Measurements from ENCODE around the gene PTCH2. TPM values are rescaled to one million over a fixed set of nuclear protein-coding genes. Genes with fewer than 3 reads are reported as not detected.
"Not testable (repeated sequence)": the region's sequence is repeated elsewhere in the genome, so short reads cannot be mapped to it uniquely, and the experiment has no call there.

Gene PTCH2
- total RNA-seq, 2 donors from 2014 or later = 1.8 to 3.2 TPM

DNA sequence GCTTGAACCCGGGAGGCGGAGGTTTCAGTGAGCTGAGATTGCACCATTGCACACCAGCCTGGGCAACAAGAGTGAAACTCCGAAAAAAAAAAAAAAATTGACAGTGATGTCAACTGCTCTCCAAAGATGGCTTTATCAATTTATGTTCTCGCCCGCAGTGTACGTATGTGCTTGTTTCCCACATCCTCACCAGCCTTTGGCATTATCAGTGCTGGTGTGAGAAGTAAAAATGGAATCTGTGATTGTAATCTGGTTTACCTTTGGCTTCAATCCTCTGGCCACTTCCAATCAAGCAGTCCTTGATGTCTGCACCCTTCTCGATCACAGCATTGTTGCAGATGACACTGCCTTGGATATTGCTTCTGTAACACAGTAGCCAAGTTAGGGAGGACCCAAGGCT, 14.4 kb upstream of the PTCH2 start:
- Mint-ChIP-seq H3K9me3 (no peaks in the 10 kb centered on the region), H3K27ac (no peak overlapping the region), H3K4me1 (ENCODE audit: low read depth) (no peaks in the 10 kb centered on the region), H3K4me3 (no peak overlapping the region), H3K27me3 (ENCODE audit: low read depth) (no peaks in the 10 kb centered on the region), H3K36me3 (ENCODE audit: insufficient read depth in 2 of 2) (peaks cover 0 to 3% of the 10 kb centered on the region in 2 donors)
- ATAC-seq (replicated peaks in 1 of 2) (no peak), DNase-seq (no peak)

DNA sequence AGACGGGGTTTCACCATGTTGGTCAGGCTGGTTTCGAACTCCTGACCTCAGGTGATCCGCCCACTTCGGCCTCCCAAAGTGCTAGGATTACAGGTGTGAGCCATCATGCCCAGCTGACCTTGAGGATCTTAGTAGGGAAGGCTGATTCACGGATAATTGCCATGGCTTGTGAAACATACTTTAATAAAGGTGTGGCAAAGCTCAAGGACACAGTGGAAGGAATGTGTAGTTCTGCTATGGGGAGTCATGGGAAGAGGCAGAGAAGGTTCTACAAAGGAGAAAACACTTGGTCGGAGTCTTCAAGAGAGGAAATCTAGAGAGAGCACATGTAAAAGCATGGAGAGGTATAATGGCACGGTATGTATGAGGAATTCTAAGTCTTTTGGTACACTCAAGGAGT, 12.7 kb upstream of the PTCH2 start:
- Mint-ChIP-seq H3K4me3 (no peak overlapping the region), H3K4me1 (ENCODE audit: low read depth) (peaks cover 1% of the 10 kb centered on the region), H3K36me3 (ENCODE audit: insufficient read depth in 2 of 2) (peaks cover 3 to 4% of the 10 kb centered on the region in 2 donors), H3K9me3 (no peaks in the 10 kb centered on the region), H3K27me3 (ENCODE audit: low read depth) (no peaks in the 10 kb centered on the region), H3K27ac (no peak overlapping the region)
- no peak for DNase-seq
- ATAC-seq (replicated peaks in 1 of 2) = no peak

DNA sequence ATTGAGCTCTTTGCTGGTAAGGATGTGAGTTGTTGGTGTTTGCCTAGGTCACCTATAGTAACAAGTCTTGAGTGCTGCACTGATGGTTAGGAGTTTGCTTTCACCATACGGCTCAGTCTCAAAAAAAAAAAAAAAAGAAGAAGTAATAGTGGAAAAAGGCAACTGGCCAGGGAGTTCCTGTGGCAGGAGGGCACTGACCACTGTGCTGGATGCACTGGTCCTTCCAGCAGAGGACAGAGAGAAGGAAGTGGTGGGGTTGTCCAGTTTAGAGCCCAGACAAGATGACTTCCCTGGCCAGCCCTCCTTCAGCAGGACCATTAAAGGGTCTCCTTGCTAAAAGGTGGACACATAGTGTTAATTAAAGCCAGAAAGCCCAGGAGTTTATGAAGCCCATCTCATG, 11.9 kb upstream of the PTCH2 start:
- Mint-ChIP-seq H3K27ac (no peak overlapping the region), H3K9me3 (no peaks in the 10 kb centered on the region)

DNA sequence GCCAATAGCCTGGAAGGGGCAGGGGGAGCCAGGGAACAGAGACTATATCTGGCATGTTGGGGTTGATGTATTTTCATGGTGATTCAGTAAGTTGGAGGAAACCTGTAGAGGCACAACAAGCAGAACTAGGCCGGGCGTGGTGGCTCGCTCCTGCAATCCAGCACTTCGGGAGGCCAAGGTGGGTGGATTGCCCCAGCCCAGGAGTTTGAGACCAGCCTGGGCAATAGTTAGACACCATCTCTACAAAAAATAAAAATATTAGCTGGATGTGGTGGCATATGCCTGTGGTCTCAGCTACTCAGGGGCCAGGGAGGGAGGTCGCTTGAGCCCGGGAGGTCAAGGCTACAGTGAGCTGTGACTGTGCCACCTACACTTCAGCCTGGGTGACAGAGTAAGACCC, 10.1 kb upstream of the PTCH2 start:
- H3K36me3 Mint-ChIP-seq (ENCODE audit: insufficient read depth in 2 of 2) = peaks cover 3 to 4% of the 10 kb centered on the region in 2 donors
- no peak overlapping the region for H3K27ac Mint-ChIP-seq
- H3K9me3 Mint-ChIP-seq = no peaks in the 10 kb centered on the region
- H3K4me3 Mint-ChIP-seq = no peak overlapping the region
- peaks cover 19% of the 10 kb centered on the region for H3K4me1 Mint-ChIP-seq (ENCODE audit: low read depth)
- DNase-seq (no peak), ATAC-seq (replicated peaks in 1 of 2) (no peak)
- no peaks in the 10 kb centered on the region for H3K27me3 Mint-ChIP-seq (ENCODE audit: low read depth)

More for the DNA sequence above, 11.9 kb upstream of the PTCH2 start:
- Mint-ChIP-seq H3K27me3 (ENCODE audit: low read depth) (no peaks in the 10 kb centered on the region), H3K4me1 (ENCODE audit: low read depth) (peaks cover 9% of the 10 kb centered on the region), H3K36me3 (ENCODE audit: insufficient read depth in 2 of 2) (peaks cover 3 to 4% of the 10 kb centered on the region in 2 donors), H3K4me3 (no peak overlapping the region)
- ATAC-seq (replicated peaks in 1 of 2) (no peak), DNase-seq (no peak)

DNA sequence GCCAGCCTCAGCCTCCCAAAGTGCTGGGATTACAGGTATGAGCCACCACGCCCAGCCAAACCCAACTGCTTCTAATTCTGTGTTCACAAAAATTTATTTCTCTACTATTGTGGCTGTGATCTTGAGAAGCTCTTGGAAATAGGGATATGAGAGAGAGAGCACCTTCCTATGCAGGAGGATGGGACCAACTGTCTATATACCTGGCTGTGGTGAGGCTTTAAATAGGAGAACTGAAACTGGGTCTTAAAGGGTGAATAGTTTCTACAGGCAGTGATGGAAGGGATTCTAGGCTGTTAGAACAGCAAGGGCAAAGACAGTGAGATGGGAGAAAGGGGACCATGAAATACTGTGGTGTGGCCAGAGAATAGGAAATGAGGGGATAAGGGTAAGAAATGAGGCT, 8.3 kb upstream of the PTCH2 start:
- no peak overlapping the region for H3K27ac Mint-ChIP-seq
- peaks cover 19% of the 10 kb centered on the region for H3K4me1 Mint-ChIP-seq (ENCODE audit: low read depth)
- peaks cover 0 to 4% of the 10 kb centered on the region in 2 donors for H3K36me3 Mint-ChIP-seq (ENCODE audit: insufficient read depth in 2 of 2)
- H3K4me3 Mint-ChIP-seq = no peak overlapping the region
- ATAC-seq (replicated peaks in 1 of 2) (no peak), DNase-seq (no peak)
- no peaks in the 10 kb centered on the region for H3K9me3 Mint-ChIP-seq
- no peaks in the 10 kb centered on the region for H3K27me3 Mint-ChIP-seq (ENCODE audit: low read depth)

DNA sequence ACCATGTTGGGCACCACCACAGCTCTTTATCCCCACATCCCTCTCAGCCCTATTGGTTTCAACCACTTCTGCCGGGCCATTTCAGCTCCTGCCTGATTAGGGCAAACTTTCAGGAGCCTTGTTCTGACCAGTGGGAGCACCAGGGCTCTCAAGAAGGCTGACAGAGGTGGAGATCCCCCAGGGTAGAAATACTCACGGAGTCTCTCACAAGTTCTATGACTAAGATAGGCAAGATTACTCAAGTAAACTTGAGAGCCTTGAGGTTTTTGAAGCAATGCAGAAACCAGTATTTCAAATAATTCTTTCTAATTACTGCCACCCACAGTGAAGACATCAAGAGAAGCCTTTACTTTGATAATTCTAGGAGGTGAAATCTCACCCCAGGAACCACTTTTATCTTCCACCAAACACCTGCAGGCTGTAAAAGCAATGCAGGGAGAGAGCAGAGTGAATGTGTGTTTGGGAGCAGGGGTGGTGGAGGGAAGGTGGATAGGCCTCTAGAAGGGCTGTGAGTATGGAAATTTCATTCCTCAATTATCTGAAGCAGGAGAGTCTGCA, 6.6 kb upstream of the PTCH2 start:
- H3K4me3 Mint-ChIP-seq = no peak overlapping the region
- DNase-seq = no peak

DNA sequence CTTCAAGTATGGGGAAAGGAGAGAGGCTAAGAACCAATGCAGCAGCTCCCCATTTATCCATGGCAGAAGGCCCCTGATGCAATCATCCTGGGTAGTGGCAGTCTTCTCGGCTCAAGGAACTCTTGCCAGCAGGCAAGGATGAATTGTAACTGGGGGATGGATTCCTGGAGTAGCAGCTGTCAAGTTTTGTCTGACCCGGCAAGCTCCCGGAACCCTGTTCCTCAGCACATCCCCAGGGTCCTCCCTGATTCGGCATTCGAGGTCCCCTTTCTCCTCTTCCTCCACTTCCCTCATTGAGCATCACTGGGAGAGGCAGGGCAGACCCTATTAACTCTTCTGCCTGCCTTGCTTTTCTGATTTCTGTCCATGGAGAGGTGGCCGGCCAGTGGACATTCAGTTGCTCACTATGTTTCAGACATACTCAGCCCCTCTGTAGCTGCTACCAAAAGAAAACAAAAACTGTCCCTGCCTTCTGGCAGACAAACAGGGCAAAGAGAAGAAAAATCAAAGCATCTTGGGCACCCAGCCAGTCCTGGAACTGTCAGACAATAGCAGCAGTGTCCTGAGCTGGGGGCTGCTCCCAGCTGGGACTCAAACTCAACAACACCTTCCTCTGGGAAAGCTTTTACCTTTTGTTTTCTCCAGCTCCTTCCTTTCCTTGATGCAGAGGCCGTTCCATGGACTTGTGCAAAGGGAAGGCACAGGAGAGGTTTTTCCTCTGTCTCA, 5.6 kb upstream of the PTCH2 start:
- H3K4me3 Mint-ChIP-seq = no peak overlapping the region
- ATAC-seq (replicated peaks in 1 of 2) (no peak), DNase-seq (no peak)
- peaks cover 10% of the 10 kb centered on the region for H3K27me3 Mint-ChIP-seq (ENCODE audit: low read depth)
- H3K9me3 Mint-ChIP-seq = no peaks in the 10 kb centered on the region
- no peak overlapping the region for H3K27ac Mint-ChIP-seq
- peaks cover 0 to 7% of the 10 kb centered on the region in 2 donors for H3K36me3 Mint-ChIP-seq (ENCODE audit: insufficient read depth in 2 of 2)
- H3K4me1 Mint-ChIP-seq (ENCODE audit: low read depth) = peaks cover 19% of the 10 kb centered on the region

More for the DNA sequence above, 6.6 kb upstream of the PTCH2 start:
- Mint-ChIP-seq H3K9me3 (no peaks in the 10 kb centered on the region), H3K27me3 (ENCODE audit: low read depth) (peaks cover under 1% of the 10 kb centered on the region), H3K27ac (peak overlapping the region; percentile 14), H3K4me1 (ENCODE audit: low read depth) (peaks cover 19% of the 10 kb centered on the region), H3K36me3 (ENCODE audit: insufficient read depth in 2 of 2) (peaks cover 0 to 4% of the 10 kb centered on the region in 2 donors)
- ATAC-seq (replicated peaks in 1 of 2) = peak; percentile 75 to 86

DNA sequence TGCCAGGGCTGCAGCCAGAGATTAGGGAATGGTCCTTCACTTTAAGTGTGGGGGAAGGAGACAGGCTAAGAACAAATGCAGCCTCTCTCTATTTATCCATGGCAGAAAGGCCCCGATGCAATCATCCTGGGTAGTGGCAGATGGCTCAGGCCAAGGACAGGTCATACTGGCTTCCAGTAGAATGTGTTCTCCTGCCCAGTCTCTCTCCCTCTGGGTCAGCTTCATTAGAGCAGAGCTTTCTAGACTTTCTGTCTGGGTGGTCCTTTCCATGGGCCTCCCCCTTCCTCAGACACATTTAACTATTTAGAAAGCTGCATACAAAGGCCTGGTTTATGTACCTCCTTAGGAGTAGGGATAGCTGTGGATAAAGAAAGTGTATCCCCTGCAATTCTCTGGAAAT, 4.8 kb upstream of the PTCH2 start:
- Mint-ChIP-seq H3K27ac (no peak overlapping the region), H3K4me3 (no peak overlapping the region), H3K4me1 (ENCODE audit: low read depth) (peaks cover 19% of the 10 kb centered on the region), H3K27me3 (ENCODE audit: low read depth) (peaks cover 10% of the 10 kb centered on the region), H3K36me3 (ENCODE audit: insufficient read depth in 2 of 2) (peaks cover 0 to 7% of the 10 kb centered on the region in 2 donors), H3K9me3 (no peaks in the 10 kb centered on the region)
- ATAC-seq (replicated peaks in 1 of 2) (no peak), DNase-seq (no peak)

DNA sequence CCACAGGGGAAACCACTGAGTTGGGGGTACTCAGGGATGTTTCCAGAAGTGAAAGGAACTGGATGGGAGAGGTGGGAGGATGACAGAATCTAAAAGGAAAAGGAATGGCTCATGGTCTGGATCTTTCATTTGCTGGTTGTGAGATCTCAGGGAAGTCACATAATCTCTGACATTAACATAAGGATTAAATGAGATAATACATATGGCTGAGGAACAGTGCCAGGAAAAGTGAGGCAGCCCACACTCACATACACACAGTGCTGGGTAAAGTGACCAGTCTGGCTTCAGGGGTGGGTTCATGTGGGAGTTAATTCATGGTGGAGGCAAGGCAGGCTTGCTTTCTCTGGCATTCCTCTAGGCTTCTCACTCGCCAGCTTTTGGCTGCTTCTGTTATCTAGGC, 3.9 kb upstream of the PTCH2 start:
- Mint-ChIP-seq H3K9me3 (no peaks in the 10 kb centered on the region), H3K4me3 (no peak overlapping the region), H3K4me1 (ENCODE audit: low read depth) (peaks cover 19% of the 10 kb centered on the region), H3K27ac (no peak overlapping the region), H3K36me3 (ENCODE audit: insufficient read depth in 2 of 2) (peaks cover 0 to 7% of the 10 kb centered on the region in 2 donors), H3K27me3 (ENCODE audit: low read depth) (peaks cover 18% of the 10 kb centered on the region)
- no peak for ATAC-seq (replicated peaks in 1 of 2)
- DNase-seq = no peak

DNA sequence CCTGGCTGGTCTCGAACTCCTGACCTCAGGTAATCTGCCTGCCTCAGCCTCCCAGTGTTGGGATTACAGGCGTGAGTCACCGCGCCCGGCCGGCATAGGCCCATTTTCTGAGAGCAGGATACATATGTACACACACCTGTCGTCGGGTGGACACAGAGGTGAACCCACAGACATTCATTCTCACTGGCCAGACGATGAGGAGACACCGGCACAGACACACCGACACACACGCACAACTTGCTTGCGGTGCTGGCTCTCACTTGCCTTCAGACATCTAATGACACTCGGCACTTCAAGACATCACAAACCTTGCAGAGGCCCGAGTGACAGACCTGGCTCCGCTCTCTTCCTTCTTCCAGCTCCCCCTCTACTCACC, 579 bp downstream of the PTCH2 start:
- Mint-ChIP-seq H3K27ac (no peak overlapping the region), H3K9me3 (no peaks in the 10 kb centered on the region), H3K36me3 (ENCODE audit: insufficient read depth in 2 of 2) (peaks cover 0 to 4% of the 10 kb centered on the region in 2 donors), H3K4me3 (peak overlapping the region; percentile 55 to 63), H3K27me3 (ENCODE audit: low read depth) (peaks cover 22% of the 10 kb centered on the region), H3K4me1 (ENCODE audit: low read depth) (no peaks in the 10 kb centered on the region)
- ATAC-seq (replicated peaks in 1 of 2) (peak in 1 of 2 donors; percentile 18), DNase-seq (no peak)

DNA sequence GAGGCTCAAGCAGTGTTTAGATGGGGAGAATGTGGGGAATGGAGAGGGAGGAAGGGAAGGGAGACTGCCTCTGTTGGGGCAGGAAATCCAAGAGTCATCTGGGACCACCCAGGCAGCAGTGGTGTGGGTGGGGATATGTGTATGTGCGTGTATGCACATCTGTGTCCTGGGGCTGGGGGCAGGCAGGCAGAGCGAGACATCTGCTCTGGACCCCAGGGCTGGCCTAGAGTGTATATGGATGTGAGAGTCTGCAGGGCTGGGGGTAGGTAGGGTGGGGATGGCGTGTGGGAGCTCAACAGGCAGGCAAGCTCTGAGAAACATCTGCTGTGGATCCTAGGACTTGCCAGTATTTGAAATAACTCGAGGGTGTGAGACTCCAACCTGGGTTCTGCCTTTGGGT, 3.5 kb downstream of the PTCH2 start:
- ATAC-seq (replicated peaks in 1 of 2) (no peak), DNase-seq (no peak)
- Mint-ChIP-seq H3K27ac (no peak overlapping the region), H3K4me3 (no peak overlapping the region), H3K9me3 (no peaks in the 10 kb centered on the region), H3K4me1 (ENCODE audit: low read depth) (peaks cover 13% of the 10 kb centered on the region), H3K27me3 (ENCODE audit: low read depth) (peaks cover 21% of the 10 kb centered on the region), H3K36me3 (ENCODE audit: insufficient read depth in 2 of 2) (peaks cover 0 to 4% of the 10 kb centered on the region in 2 donors)

DNA sequence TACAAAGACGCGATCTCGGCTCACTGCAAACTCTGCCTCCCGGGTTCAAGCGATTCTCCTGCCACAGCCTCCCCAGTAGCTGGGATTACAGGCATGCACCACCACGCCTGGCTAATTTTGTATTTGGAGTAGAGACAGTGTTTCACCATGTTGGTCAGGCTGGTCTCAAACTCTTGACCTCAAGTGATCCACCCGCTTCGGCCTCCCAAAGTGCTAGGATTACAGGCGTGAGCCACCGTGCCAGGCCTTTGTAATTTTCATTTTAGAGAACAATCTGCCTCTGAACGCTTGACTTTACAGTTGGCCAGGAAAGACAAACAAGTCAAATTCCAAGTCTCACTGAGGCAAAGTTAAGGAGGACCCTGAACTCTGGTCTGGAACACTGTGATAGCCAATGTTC, 4.8 kb downstream of the PTCH2 start:
- not testable (repeated sequence) for H3K4me3 Mint-ChIP-seq; H3K36me3 Mint-ChIP-seq (ENCODE audit: insufficient read depth in 2 of 2); ATAC-seq (replicated peaks in 1 of 2); DNase-seq; H3K9me3 Mint-ChIP-seq; H3K27ac Mint-ChIP-seq
- H3K4me1 Mint-ChIP-seq (ENCODE audit: low read depth) = peaks cover 13% of the 10 kb centered on the region
- H3K27me3 Mint-ChIP-seq (ENCODE audit: low read depth) = peaks cover 12% of the 10 kb centered on the region

DNA sequence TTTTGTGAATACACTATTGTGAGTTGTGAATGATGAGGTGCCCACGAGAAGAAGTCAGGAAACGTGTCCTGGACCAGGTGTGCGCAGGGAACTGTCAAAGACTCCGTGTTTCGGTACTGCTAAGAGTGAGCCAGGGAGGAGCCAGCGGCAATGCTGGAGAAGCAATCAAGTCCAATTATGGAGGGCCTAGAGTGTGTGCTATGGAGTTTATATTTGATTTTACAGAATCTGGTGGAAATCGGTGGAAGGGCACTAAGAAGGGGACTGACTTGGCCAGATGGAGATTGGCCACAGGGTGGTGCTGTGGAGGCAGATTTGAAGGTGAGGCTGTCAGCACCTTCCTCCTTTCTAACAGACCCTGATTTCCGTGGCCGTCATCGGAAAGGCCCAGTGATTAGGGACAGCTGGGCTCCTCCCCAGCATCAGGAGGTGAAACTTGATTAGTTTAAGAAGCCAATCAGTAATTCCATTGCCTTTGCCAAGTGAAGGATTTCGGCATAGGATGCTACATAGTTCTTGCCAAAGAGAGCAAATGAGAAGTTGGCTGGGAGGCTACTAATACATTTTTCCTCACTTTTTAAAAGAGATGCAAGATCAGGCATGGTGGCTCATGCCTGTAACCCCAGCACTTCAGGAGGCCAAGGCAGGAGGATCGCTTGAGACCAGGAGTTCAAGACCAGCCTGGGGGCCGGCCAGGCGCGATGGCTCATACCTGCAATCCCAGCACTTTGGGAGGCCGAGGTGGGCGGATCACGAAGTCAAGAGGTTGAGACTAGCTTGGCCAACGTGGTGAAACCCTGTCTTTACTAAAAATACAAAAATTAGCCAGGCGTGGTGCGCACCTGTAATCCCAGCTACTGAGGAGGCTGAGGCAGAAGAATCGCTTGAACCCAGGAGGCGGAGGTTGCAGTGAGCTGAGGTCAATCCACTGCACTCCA, 7.0 kb downstream of the PTCH2 start:
- Mint-ChIP-seq H3K9me3 (no peaks in the 10 kb centered on the region), H3K36me3 (ENCODE audit: insufficient read depth in 2 of 2) (no peaks in the 10 kb centered on the region)

More for the DNA sequence above, 7.0 kb downstream of the PTCH2 start:
- Mint-ChIP-seq H3K27ac (no peak overlapping the region), H3K4me1 (ENCODE audit: low read depth) (peaks cover 19% of the 10 kb centered on the region), H3K4me3 (peak overlapping the region in 1 of 2 donors; percentile 25), H3K27me3 (ENCODE audit: low read depth) (no peaks in the 10 kb centered on the region)
- DNase-seq = peak; percentile 90 to 92
- peak; percentile 93 to 97 for ATAC-seq (replicated peaks in 1 of 2)

Data from activated T-cell treated with anti-CD3 and anti-CD28 coated beads, Interleukin-2, amount 50 U/mL, for 72 hours (primary cell).